GM21529 (cell line): ENCODE results near the gene RANBP3L.
"Not testable (repeated sequence)": the region's sequence is repeated elsewhere in the genome, so short reads cannot be mapped to it uniquely, and the experiment has no call there.

Experiments used
- ATAC-seq: cut with Tn5 transposase; IDR thresholded peaks from one replicate; pipeline ENCODE4 v1.9.1; 2021; ENCODE audit not compliant: unreplicated experiment

The RANBP3L gene

GRCh38 chr5:36301858-36302603 lies at the start of gene RANBP3L:
Gene RANBP3L (minus strand): TSS chr5:36301902. CDS start chr5:36301416, 486 bp downstream.
- ATAC-seq: peak; percentile 74

- no peak for ATAC-seq
Measured at GRCh38 chr5:36346896-36347690, 45.4 kb upstream of the RANBP3L start.

- ATAC-seq: no peak
Measured at GRCh38 chr5:36344899-36345298, 43.2 kb upstream of the RANBP3L start.

GRCh38 chr5:36341720-36342119 lies 40.0 kb upstream of the RANBP3L start:
- ATAC-seq: not testable (repeated sequence)

GRCh38 chr5:36337597-36337996 lies 35.9 kb upstream of the RANBP3L start:
- ATAC-seq: no peak

GRCh38 chr5:36334315-36334714 lies 32.6 kb upstream of the RANBP3L start:
- ATAC-seq: no peak

- ATAC-seq: not testable (repeated sequence)
Measured at GRCh38 chr5:36332720-36333119, 31.0 kb upstream of the RANBP3L start.

GRCh38 chr5:36325196-36325595 lies 23.5 kb upstream of the RANBP3L start:
- ATAC-seq: no peak

GRCh38 chr5:36323926-36324781 lies 22.5 kb upstream of the RANBP3L start:
- no peak for ATAC-seq

- ATAC-seq: no peak
Measured at GRCh38 chr5:36312953-36313672, 11.4 kb upstream of the RANBP3L start.

- ATAC-seq: no peak
Measured at GRCh38 chr5:36311956-36312355, 10.3 kb upstream of the RANBP3L start.

GRCh38 chr5:36310138-36310537 lies 8.4 kb upstream of the RANBP3L start:
- no peak for ATAC-seq

- ATAC-seq: peak; percentile 67
Measured at GRCh38 chr5:36305571-36306326, 4.0 kb upstream of the RANBP3L start.

GRCh38 chr5:36304095-36304805 lies 2.5 kb upstream of the RANBP3L start:
- no peak for ATAC-seq

GRCh38 chr5:36300927-36301540 lies 668 bp downstream of the RANBP3L start:
- no peak for ATAC-seq

GRCh38 chr5:36300191-36300926 lies 1.3 kb downstream of the RANBP3L start:
- ATAC-seq: no peak

GRCh38 chr5:36298552-36298951 lies 3.1 kb downstream of the RANBP3L start:
- ATAC-seq: no peak

- no peak for ATAC-seq
Measured at GRCh38 chr5:36297653-36298052, 4.0 kb downstream of the RANBP3L start.
